GM21367 (cell line): Measurements from ENCODE around the gene SLC17A7.

Source experiments
- ATAC-seq: cut with Tn5 transposase; IDR thresholded peaks from one replicate; pipeline ENCODE4 v1.9.1; 2021; ENCODE audit not compliant: unreplicated experiment

The SLC17A7 gene

DNA sequence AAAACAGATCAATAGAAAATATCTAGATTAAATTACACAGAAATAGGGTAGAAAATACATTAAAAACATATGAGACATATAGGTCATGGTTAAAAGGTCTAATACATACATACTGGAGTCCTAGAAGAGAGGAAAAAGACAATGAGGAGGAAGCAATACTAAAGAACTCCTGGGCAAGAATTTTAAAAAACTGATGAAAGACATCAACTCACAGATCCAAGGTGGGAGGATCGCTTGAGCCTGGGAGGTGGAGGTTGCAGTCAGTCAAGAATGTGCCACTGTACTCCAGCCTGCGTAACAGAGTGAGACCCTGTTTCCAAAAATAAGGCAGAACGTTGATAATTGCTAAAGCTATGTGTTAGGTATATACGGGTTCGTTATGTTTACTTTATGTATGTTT lies 58.7 kb downstream of the SLC17A7 start:
- no peak for ATAC-seq

DNA sequence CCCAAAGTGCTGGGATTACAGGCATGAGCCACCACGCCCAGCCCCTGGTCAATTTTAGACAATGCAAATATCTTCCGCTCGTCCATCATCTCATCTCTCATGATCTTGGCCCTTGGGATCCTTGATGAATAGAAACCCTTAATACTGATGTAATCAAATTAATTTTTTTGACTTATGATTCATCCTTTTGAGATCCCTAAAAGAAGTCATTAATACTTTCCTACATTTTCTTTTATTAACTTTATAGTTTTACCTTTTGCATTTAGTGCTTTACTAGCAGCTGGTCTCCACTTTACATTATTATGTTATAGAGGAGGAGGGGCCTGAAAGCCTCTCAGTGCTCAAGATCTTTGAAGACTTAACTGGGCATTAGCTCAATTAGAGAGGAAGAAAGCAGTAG lies 60.9 kb downstream of the SLC17A7 start:
- ATAC-seq, result no peak
